ENCODE measurements around the gene FNDC10. TPM values are rescaled to one million over a fixed set of nuclear protein-coding genes. Genes with fewer than 3 reads are reported as not detected.

The FNDC10 gene
- total and polyA plus RNA-seq, 9 of the 15 experiments (the other 6 are each of a cell fraction or from before 2014, with no cell fraction given), result 0.08 to 6.3 (median 1.6) TPM

- 46% methylated on average over 13 of the region's 14 CpGs for WGBS (ENCODE audit: insufficient coverage, low coverage, missing lambda C conversion rate)
- Histone ChIP-seq H3K9ac (ENCODE audit: insufficient read depth in 1 of 2, low read depth in 2 of 2, low read length in 2 of 2) (no peak overlapping the region; a peak in 1 of 4 replicates), H3K79me2 (ENCODE audit: control insufficient read depth, insufficient read depth, low read length) (no peaks in the 10 kb centered on the region; the same call in 2 of the 3 replicates), H3K9me1 (ENCODE audit: control insufficient read depth, insufficient read depth, low read length) (no peaks in the 10 kb centered on the region), H3K4me1 (replicated peaks in 1 of 2; ENCODE audit: control insufficient read depth in 2 of 2, insufficient read depth in 2 of 2, low read length in 2 of 2) (peaks cover 12 to 68% of the 10 kb centered on the region in 2 experiments; a peak in 4 of 5 replicates), H3K36me3 (ENCODE audit: control insufficient read depth, insufficient read depth, low read length) (no peaks in the 10 kb centered on the region), H4K20me1 (replicated peaks; ENCODE audit: control insufficient read depth, insufficient read depth, low read length) (no peaks in the 10 kb centered on the region; the same call in 1 of the 2 replicates), H3K9me3 (replicated peaks; ENCODE audit: control insufficient read depth, insufficient read depth, low read depth, low read length) (no peaks in the 10 kb centered on the region), H3K4me3 (no peak overlapping the region), H2AFZ (ENCODE audit: low read depth, low read length) (no peak overlapping the region), H3K27ac (ENCODE audit: extremely low read depth, low read depth, low read length) (no peak overlapping the region), H3K4me2 (ENCODE audit: insufficient read depth, low read length) (no peak overlapping the region), H3K27me3 (ENCODE audit: control insufficient read depth in 2 of 2, insufficient read depth in 2 of 2, low read length in 2 of 2) (no peaks in the 10 kb centered on the region)
- in situ Hi-C loops (cut with MboI), result no loop called here
- no peak for FAIRE-seq
- DNase-seq (ENCODE audit: extremely low read depth in 1 of 4, low spot score in 3 of 4), result no peak
- intact Hi-C loops (cut with micrococcal nuclease), result no loop called here
- no peak; the same call in 2 of the 3 replicates for ATAC-seq
- ChIA-PET POLR2A (interaction anchor here (0.6 to 5.9 kb wide), 2 partner anchors 9 to 14 kb away, joined by 4 to 61 read pairs; partner anchors contain the start of gene MIB2), CTCF (ENCODE audit: low intra/inter-chr PET ratio) (no interaction called here)
- no peak for TF ChIP-seq HNRNPLL (IDR thresholded peaks at IDR 0.05; ENCODE audit: low read depth, low read length, poor library complexity, severe bottlenecking)
- TF ChIP-seq MAZ (CRISPR knock-in tag; conservative IDR thresholded peaks at IDR 0.05 in 1 of 2, IDR thresholded peaks at IDR 0.05 in 1 of 2), result no peak
- no peak for TF ChIP-seq LEF1 (IDR thresholded peaks at IDR 0.05)
- TF ChIP-seq TFE3 (CRISPR knock-in tag; IDR thresholded peaks at IDR 0.05), result no peak
- no peak for TF ChIP-seq TAF9B (IDR thresholded peaks at IDR 0.05; ENCODE audit: partially characterized antibody)
- BruUV-seq (replicated peaks), result no TSS peak
Measured at GRCh38 chr1:1605034-1605591, 5.2 kb upstream of the FNDC10 start.

Data from K562 (cell line).